ENCODE measurements around the gene NEK2.
"Not testable (repeated sequence)": the region's sequence is repeated elsewhere in the genome, so short reads cannot be mapped to it uniquely, and the experiment has no call there.

The NEK2 gene

DNA sequence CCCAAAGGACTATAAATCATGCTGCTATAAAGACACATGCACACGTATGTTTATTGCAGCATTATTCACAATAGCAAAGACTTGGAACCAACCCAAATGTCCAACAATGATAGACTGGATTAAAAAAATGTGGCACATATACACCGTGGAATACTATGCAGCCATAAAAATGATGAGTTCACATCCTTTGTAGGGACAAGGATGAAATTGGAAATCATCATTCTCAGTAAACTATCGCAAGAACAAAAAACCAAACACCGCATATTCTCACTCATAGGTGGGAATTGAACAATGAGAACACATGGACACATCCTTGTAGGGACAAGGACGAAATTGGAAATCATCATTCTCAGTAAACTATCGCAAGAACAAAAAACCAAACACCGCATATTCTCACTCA, 49.6 kb downstream of the NEK2 start:
- H3K9ac ChIP-seq (ENCODE audit: low read depth, low read length); H3K9me3 ChIP-seq (ENCODE audit: control insufficient read depth, insufficient read depth, low read length); H3K4me1 ChIP-seq (ENCODE audit: insufficient read depth, low read length); H3K36me3 ChIP-seq (ENCODE audit: insufficient read depth, low read length): not testable (repeated sequence)

DNA sequence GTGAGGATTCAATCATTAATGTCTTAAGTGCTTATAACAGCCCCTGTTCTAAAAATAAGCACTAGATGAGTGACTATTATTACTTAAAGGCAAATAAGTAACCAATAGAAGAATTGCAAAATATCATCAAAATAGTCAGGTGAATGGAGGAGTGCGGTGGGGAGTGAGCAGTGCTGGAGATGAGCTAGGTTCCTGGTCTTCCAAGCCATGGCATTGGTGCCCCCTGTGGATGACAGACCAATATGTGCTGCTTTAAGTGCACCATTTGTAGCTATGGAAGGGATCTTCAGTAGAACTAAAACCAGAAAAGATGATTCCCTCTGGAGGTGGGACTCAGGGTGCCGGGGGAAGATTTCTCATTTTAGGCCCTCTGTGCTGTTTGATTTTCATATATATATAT, 50.4 kb downstream of the NEK2 start:
- H3K36me3 ChIP-seq (ENCODE audit: insufficient read depth, low read length): no peaks in the 10 kb centered on the region
- H3K4me1 ChIP-seq (ENCODE audit: insufficient read depth, low read length): no peaks in the 10 kb centered on the region; the same call in 1 of the 2 replicates
- H3K9me3 ChIP-seq (ENCODE audit: control insufficient read depth, insufficient read depth, low read length): no peaks in the 10 kb centered on the region
- no peak overlapping the region for H3K9ac ChIP-seq (ENCODE audit: low read depth, low read length)

DNA sequence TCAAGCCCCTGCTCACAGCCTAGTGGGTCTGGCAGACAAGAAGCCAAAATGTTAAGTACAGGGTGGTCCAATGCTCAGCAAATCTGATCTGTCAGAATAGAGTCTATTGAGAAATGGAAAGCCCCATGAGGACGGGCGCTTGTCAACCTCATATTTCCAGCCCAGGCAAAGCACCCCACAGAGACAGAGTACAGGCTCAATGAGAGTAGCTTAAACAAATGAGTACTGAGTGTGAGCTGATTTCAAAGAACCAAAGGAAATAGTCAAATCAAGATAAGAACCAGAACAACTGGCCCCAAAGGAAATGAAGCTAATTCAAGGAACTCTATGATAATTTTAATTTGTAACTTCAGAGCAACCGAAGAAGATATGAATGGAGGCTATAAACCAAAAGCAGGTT, 51.9 kb downstream of the NEK2 start:
- H3K36me3 ChIP-seq (ENCODE audit: insufficient read depth, low read length): no peaks in the 10 kb centered on the region
- H3K4me1 ChIP-seq (ENCODE audit: insufficient read depth, low read length): no peaks in the 10 kb centered on the region; the same call in 1 of the 2 replicates
- no peaks in the 10 kb centered on the region for H3K9me3 ChIP-seq (ENCODE audit: control insufficient read depth, insufficient read depth, low read length)
- H3K9ac ChIP-seq (ENCODE audit: low read depth, low read length): no peak overlapping the region

DNA sequence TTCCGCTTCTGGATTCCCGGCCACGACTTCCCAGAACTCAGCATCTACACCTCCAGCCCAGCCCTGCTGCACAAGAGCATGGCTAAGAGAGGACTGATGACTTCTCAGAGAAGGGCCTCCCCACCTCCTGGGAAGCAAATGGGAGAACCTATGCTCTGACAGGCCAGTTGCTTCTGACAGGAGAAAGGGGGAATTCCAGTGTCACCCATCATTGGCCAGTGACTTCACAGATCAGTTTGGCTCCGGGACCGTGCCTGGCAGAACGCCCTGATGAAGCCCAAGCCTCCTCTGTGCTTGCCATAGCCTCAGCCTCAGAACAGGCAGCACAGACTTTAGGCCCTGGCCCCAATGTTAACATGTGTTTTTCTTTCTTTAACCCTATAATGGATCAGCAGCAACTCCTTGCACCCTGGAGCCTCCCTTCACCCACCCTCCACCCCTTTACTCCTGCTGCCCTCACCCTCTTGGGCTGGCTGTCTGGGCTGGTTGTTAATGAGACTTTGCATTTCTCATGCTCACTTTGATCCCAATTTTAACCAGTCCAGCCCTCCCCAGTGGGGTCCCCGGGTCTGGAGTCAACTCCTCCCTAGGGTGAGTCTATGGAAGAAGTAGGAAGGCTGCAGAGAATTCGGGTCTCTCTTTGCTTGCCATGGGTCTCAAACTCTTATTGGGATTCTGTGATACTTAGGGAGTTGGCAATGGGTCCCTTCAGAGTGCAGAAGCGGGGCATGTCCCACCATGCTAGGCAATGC, 53.8 kb downstream of the NEK2 start:
- no peak overlapping the region for H3K9ac ChIP-seq (ENCODE audit: low read depth, low read length)
- no peaks in the 10 kb centered on the region; the same call in 1 of the 2 replicates for H3K4me1 ChIP-seq (ENCODE audit: insufficient read depth, low read length)
- H3K9me3 ChIP-seq (ENCODE audit: control insufficient read depth, insufficient read depth, low read length): no peaks in the 10 kb centered on the region
- no peaks in the 10 kb centered on the region for H3K36me3 ChIP-seq (ENCODE audit: insufficient read depth, low read length)

DNA sequence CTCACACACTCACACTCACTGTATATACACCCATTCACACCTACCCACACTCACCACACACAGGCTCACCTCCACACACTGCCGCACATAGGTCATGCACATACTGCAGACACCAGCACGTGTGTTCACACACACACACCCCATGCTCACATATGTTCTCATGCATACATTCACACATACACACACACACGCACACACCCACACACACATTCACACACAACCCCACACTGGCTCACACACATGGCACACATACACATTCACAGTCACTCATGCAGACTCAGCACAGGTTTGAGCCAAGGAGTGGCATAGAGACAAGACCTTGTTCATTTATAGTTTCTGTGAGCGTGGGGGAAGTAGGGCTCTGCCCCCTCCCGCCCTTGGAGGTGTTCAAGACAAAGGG, 55.3 kb downstream of the NEK2 start:
- Histone ChIP-seq H3K36me3 (ENCODE audit: insufficient read depth, low read length) (no peaks in the 10 kb centered on the region), H3K4me1 (ENCODE audit: insufficient read depth, low read length) (no peaks in the 10 kb centered on the region; the same call in 1 of the 2 replicates), H3K9ac (ENCODE audit: low read depth, low read length) (no peak overlapping the region), H3K9me3 (ENCODE audit: control insufficient read depth, insufficient read depth, low read length) (no peaks in the 10 kb centered on the region)

DNA sequence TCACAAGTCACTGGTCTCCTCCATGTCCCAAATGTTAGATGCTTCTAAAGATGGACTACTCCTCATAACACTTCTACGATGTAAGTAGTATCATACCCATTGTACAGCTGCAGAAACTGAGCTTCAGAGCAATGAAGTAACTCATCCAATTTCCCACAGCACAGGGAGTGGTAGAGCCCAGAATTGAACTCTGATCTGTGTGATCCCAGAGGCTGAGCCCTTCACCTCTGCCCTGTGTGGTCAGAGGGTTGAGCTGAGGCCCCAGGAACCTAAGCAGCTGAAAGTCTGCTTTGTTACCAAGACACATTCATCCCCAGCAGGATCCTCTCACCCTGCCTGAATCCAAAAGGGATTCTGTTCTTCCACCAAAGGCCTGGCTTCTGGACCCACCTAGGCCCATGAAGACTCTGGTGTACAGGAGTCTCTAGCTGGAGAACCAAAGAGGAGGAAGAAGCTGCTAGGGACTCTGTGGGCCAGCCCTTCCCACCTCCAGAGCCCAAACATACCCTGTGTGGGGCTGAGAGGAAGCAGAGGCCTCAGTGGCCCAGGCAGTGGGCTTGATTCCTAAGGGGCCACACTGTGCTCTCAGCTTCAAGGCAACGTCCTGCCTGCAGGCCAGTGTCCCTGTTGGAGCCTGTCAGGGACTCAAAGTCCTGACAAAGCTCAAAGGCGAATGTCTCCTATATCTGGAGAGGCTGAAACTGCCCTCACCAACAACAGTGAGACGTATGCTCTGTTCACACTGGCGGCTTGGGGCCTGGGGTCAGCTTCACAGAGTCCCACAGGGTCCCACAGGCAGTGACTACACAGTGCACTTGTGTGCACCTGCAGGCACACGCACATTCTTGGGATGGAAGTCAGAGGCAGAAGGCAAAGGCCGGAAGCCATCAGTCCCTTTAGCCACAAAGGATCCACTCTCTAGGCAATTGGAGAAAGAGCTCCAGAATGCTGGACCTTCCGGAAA, 56.1 kb downstream of the NEK2 start:
- Histone ChIP-seq H3K9ac (ENCODE audit: low read depth, low read length) (no peak overlapping the region), H3K36me3 (ENCODE audit: insufficient read depth, low read length) (no peaks in the 10 kb centered on the region), H3K4me1 (ENCODE audit: insufficient read depth, low read length) (no peaks in the 10 kb centered on the region; the same call in 1 of the 2 replicates), H3K9me3 (ENCODE audit: control insufficient read depth, insufficient read depth, low read length) (no peaks in the 10 kb centered on the region)

DNA sequence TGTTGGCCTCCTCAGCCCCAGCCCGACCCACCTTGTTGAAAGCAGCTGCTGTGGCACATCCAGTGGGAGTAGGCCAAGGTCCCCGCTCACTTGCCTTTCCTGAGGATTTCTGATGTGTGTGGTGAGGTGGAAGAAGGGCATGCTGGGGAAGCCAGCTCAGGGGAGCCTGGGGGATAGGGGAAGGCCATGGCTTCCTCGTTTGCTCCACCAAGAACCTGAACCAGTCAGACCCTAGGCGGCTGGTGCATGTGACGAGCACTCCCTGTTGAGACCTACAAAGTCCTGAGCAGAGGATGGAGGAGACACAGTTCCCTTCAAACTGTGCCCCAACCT, 58.5 kb downstream of the NEK2 start:
- Histone ChIP-seq H3K4me1 (ENCODE audit: insufficient read depth, low read length) (peaks cover 7% of the 10 kb centered on the region), H3K9me3 (ENCODE audit: control insufficient read depth, insufficient read depth, low read length) (no peaks in the 10 kb centered on the region), H3K36me3 (ENCODE audit: insufficient read depth, low read length) (no peaks in the 10 kb centered on the region), H3K9ac (ENCODE audit: low read depth, low read length) (no peak overlapping the region)

DNA sequence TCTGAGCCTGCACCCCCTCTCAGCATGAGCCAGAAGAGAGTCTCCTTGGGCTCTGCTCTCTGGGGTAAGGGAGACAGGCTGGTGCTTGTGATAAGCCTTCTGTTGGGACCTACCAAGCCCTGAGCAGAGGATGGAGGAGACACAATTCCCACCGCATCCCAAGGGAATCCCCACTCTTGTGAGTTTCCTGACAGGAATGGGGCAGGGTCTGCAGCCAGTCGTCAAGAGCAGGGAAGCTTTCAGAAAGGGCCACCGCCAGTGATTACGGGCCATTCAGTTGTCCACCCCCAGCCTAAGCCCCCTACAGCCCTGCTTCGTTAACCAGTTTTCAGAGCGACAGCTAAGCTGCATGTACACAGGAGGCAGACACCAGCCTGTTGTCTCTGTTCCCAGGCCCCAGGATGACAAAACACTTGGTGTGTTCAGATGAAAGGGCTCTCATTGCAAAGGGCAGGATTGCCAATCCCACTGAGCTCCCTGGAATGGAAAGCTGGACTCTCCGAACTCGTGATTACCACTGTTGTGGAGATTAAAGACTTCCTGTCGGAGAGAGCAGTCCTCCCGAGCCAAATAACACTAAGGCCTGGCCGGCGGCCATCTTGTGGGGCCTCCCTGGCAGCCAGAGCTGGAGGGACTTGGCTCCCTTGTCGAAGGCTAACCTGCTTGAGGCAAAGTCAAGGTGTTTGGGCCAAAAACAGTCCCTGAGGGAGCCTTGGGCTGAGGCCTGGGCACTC, 59.0 kb downstream of the NEK2 start:
- Histone ChIP-seq H3K36me3 (ENCODE audit: insufficient read depth, low read length) (no peaks in the 10 kb centered on the region), H3K9ac (ENCODE audit: low read depth, low read length) (no peak overlapping the region), H3K4me1 (ENCODE audit: insufficient read depth, low read length) (peaks cover 9% of the 10 kb centered on the region)

DNA sequence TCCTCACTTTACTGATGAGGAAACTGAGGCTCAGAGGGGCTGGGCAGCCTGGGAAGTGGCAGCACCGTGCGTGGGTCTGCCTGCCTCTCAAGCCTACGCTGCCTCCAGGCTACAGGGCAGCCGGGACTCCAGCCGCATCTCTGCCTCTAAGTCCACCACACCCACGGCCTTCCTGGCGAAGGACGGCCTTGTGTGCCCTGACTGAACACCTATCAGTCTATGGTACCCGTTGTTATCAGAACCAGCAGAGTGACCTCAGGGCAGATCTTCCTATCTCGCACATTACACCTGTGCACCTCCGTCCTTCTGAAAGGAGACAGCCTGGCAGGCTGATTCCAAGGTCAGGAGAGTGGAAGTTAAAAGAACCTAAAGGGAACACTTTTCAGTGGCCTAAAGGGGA, 60.8 kb downstream of the NEK2 start:
- Histone ChIP-seq H3K4me1 (ENCODE audit: insufficient read depth, low read length) (peaks cover 9% of the 10 kb centered on the region), H3K36me3 (ENCODE audit: insufficient read depth, low read length) (no peaks in the 10 kb centered on the region), H3K9ac (ENCODE audit: low read depth, low read length) (no peak overlapping the region), H3K9me3 (ENCODE audit: control insufficient read depth, insufficient read depth, low read length) (no peaks in the 10 kb centered on the region)

More for the DNA sequence above, 59.0 kb downstream of the NEK2 start:
- no peaks in the 10 kb centered on the region for H3K9me3 ChIP-seq (ENCODE audit: control insufficient read depth, insufficient read depth, low read length)

DNA sequence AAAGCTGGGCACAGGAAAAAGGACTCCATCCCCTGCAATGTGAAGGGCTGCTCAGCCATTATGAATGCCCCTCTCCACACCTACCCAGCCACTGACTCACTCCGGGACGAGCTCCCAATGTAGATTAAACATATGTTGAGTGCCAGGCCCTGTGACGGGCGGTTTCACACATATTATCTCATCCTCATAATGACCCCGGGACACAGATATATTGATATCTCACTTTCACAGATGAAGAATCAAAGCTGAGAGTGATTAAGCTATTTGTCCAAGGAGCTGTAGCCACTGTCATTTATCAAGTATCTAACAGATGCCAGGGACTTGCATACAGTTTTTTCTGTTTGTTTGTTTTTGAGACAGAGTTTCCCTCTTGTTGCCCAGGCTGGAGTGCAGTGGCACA, 61.5 kb downstream of the NEK2 start:
- Histone ChIP-seq H3K36me3 (ENCODE audit: insufficient read depth, low read length) (no peaks in the 10 kb centered on the region), H3K4me1 (ENCODE audit: insufficient read depth, low read length) (peaks cover 9% of the 10 kb centered on the region)

DNA sequence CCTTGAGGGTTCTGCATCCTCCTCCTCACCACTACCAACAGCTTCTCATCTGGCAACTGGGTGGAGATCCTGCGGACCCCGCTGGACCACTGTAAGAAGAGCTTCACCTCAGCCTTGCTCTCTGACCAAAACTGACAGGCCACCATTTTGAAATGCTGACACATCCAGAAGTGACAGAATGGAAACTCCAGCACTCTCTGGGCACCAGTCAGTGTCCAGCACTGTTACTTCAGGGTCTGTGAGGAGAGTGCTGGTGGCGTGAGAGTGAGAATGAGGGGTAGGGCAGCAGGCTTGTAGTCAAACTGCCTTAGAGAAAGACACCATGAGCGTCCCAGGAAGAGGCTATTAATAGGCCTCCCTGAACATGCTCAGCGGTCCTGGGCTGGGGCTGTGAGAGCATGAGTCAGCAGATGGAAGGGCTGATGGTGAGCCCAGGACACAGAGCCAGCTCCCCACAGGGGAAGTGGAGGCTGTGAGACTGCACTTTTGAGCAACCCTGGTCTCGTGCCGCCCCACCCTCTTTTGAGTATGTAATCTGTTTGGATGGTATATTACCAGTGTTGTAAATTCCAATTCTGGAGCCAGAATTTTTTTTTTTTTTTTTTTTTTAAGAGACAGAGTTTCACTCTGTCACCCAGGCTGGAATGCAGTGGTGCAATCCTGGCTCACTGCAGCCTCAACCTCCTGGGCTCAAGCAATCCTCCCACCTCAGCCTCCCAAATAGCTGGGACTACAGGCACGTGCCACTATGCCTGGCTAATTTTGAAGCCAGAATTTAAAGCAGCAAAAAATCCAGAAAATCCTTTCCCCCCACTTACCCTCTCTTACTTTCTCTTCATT, 62.1 kb downstream of the NEK2 start:
- Histone ChIP-seq H3K36me3 (ENCODE audit: insufficient read depth, low read length) (no peaks in the 10 kb centered on the region), H3K9me3 (ENCODE audit: control insufficient read depth, insufficient read depth, low read length) (no peaks in the 10 kb centered on the region), H3K4me1 (ENCODE audit: insufficient read depth, low read length) (peaks cover 9% of the 10 kb centered on the region), H3K9ac (ENCODE audit: low read depth, low read length) (no peak overlapping the region)

More for the DNA sequence above, 61.5 kb downstream of the NEK2 start:
- H3K9ac ChIP-seq (ENCODE audit: low read depth, low read length): no peak overlapping the region
- H3K9me3 ChIP-seq (ENCODE audit: control insufficient read depth, insufficient read depth, low read length): no peaks in the 10 kb centered on the region

DNA sequence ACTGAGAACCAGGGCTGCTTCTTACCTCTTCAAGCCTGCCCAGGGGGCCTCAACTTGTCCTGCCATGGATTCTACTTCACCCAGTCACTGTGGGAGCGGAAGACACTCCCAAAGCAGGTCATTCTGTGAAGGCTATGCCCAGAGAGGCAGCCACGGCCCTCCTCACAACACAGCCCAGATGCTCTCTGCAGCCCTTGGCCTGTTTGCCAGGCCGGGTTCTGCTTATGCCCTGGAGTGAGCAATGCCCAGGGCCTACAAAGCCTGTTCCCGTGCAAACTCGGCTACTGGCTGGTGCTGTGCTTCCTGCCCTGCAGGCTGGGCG, 62.7 kb downstream of the NEK2 start:
- H3K4me1 ChIP-seq (ENCODE audit: insufficient read depth, low read length): peaks cover 9% of the 10 kb centered on the region
- no peaks in the 10 kb centered on the region for H3K9me3 ChIP-seq (ENCODE audit: control insufficient read depth, insufficient read depth, low read length)
- no peaks in the 10 kb centered on the region for H3K36me3 ChIP-seq (ENCODE audit: insufficient read depth, low read length)
- H3K9ac ChIP-seq (ENCODE audit: low read depth, low read length): no peak overlapping the region
